Right lobe of liver (tissue), 4 donors: Measurements from ENCODE around the gene XCR1.

Experiments used
- POLR2A ChIP-seq: fragments of 450-650 bp; IDR thresholded peaks from one replicate; pipeline ENCODE4 v1.6.1; 2017; ENCODE audit warnings: antibody characterized with exemption, mild to moderate bottlenecking
- TF ChIP-seq, protein P1 (sequence below), 4 donors: fragments of 200-600 bp in 3 of 4; fragments of 450-650 bp in 1 of 4; IDR thresholded peaks; one replicate each; pipeline versions ENCODE4 v1.5.1 to v1.8.0; 2016 to 2022; ENCODE audit warnings: antibody characterized with exemption in 4 of 4, mild to moderate bottlenecking in 2 of 4
- donor health status: DM: no; HTN: no; CAD: no.
- donor health status: DM: no; HTN: no; CAD: no.
- donor health status: DM: no; HTN: yes; CAD: no.

DNA sequence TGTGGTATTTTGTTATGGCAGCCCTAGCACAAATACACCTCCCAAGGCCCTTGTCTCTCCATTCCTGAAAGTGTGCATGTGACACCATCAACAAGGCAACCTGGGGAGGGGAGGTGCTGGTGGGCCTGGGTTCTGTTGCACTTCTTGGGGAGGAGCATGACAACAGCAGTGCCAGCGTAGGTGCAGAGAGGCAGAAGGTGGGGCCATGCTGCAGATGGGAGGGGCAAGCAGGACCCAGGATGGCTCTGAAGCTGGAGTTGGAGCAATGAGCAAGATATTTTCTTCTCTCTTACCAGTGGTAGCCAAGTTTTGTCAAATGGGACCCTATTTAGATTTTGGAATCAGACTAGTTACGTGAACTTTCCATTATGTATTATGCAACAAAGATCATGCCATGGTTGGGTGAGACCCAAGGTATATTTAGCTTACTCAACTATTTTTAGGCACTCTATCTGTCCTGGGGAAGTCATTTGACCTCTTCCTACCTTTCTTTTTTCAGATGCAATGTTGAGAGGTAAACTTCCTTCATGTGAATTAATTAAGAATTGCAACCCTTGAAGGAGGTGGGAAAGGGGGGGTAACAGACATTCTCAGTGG is 35.1 kb downstream of the XCR1 start:
- TF ChIP-seq, protein P1, sequence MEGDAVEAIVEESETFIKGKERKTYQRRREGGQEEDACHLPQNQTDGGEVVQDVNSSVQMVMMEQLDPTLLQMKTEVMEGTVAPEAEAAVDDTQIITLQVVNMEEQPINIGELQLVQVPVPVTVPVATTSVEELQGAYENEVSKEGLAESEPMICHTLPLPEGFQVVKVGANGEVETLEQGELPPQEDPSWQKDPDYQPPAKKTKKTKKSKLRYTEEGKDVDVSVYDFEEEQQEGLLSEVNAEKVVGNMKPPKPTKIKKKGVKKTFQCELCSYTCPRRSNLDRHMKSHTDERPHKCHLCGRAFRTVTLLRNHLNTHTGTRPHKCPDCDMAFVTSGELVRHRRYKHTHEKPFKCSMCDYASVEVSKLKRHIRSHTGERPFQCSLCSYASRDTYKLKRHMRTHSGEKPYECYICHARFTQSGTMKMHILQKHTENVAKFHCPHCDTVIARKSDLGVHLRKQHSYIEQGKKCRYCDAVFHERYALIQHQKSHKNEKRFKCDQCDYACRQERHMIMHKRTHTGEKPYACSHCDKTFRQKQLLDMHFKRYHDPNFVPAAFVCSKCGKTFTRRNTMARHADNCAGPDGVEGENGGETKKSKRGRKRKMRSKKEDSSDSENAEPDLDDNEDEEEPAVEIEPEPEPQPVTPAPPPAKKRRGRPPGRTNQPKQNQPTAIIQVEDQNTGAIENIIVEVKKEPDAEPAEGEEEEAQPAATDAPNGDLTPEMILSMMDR (IDR thresholded peaks at IDR 0.05), result no peak
- no peak for TF ChIP-seq POLR2A
